ENCODE measurements around the gene TMEM178B. TPM values are rescaled to one million over a fixed set of nuclear protein-coding genes. Genes with fewer than 3 reads are reported as not detected.

Gene TMEM178B
- polyA plus RNA-seq, 1 of the 3 experiments (the other 2 are of a cell fraction): 0.20 TPM

GRCh38 chr7:141113131-141113530 is 39.3 kb downstream of the TMEM178B start:
- DNase-seq: no peak
- H3F3A ChIP-seq (replicated peaks; ENCODE audit: insufficient read depth): no peaks in the 10 kb centered on the region
- no peaks in the 10 kb centered on the region for H3K27me3 ChIP-seq (ENCODE audit: insufficient read depth)
- CTCF ChIA-PET: interaction anchor here (0.7 to 2.0 kb wide), 6 partner anchors 17 to 537 kb away, joined by 3 to 5 read pairs (median 3); partner anchors contain the start of gene MRPS33
- H3K79me2 ChIP-seq (ENCODE audit: insufficient read depth): no peaks in the 10 kb centered on the region
- POLR2A ChIA-PET: no interaction called here
- 19% methylated on average over 1 of the region's 1 CpG for WGBS (ENCODE audit: low lambda C conversion rate)
- H3K4me3 ChIP-seq (ENCODE audit: low read depth in 2 of 2, low read length in 1 of 2): no peak overlapping the region
- H3K9me2 ChIP-seq: 0 out of 2 replicates have a peak, but pooled peaks cover 5% of the 10 kb centered on the region
- H4K20me1 ChIP-seq (ENCODE audit: insufficient read depth): no peaks in the 10 kb centered on the region
- H3K36me3 ChIP-seq (replicated peaks in 1 of 2; ENCODE audit: control insufficient read depth in 1 of 2, insufficient read depth in 2 of 2, low read length in 1 of 2): no peaks in the 10 kb centered on the region
- H3K27ac ChIP-seq (ENCODE audit: low read depth in 2 of 2, low read length in 1 of 2): no peak overlapping the region
- no peak overlapping the region for H2AFZ ChIP-seq (ENCODE audit: low read depth)
- H3K9me3 ChIP-seq: no peaks in the 10 kb centered on the region
- peaks cover 0 to 15% of the 10 kb centered on the region in 2 experiments; a peak in 2 of 4 replicates for H3K4me1 ChIP-seq (ENCODE audit: control insufficient read depth in 1 of 2, insufficient read depth in 2 of 2, low read depth in 1 of 2, low read length in 1 of 2)
- H3K9ac ChIP-seq: no peak overlapping the region
- H3K4me2 ChIP-seq: no peak overlapping the region
- TF ChIP-seq ZBTB33 (IDR thresholded peaks at IDR 0.05; ENCODE audit: borderline replicate concordance, low read depth): no peak
- no peak for TF ChIP-seq CHD2 (IDR thresholded peaks at IDR 0.05; ENCODE audit: low read length, partially characterized antibody)
- TF ChIP-seq USF2 (IDR thresholded peaks at IDR 0.05; ENCODE audit: borderline replicate concordance, low read depth, low read length): no peak
- TF ChIP-seq TEAD4 (IDR thresholded peaks at IDR 0.05; ENCODE audit: borderline replicate concordance, insufficient read depth): no peak
- TF ChIP-seq MXI1 (IDR thresholded peaks at IDR 0.05; ENCODE audit: low read depth, low read length): no peak
- TF ChIP-seq GABPA (IDR thresholded peaks at IDR 0.05; ENCODE audit: low read depth): no peak
- TF ChIP-seq MAX (IDR thresholded peaks at IDR 0.05; ENCODE audit: low read depth): no peak
- no peak for TF ChIP-seq NFIC (IDR thresholded peaks at IDR 0.05; ENCODE audit: borderline replicate concordance)

- ChIA-PET CTCF (interaction anchor here (0.7 to 2.0 kb wide), 10 partner anchors 13 to 536 kb away, joined by 3 to 7 read pairs (median 4); partner anchors contain the start of gene MRPS33), POLR2A (interaction anchor here (0.8 kb wide), 1 partner anchor 99 kb away, joined by 3 read pairs; the partner anchor contains the start of gene MRPS33)
- H3K4me3 ChIP-seq (ENCODE audit: low read depth in 2 of 2, low read length in 1 of 2): no peak overlapping the region
- no peak for TF ChIP-seq EP300 (IDR thresholded peaks at IDR 0.05; ENCODE audit: borderline replicate concordance in 1 of 2, low read depth in 1 of 2, low read length in 1 of 2)
- peak; percentile 46; the same call in 1 of the 2 replicates for TF ChIP-seq FOXJ3 (CRISPR knock-in tag; IDR thresholded peaks at IDR 0.05)
- TF ChIP-seq GATA2 (CRISPR knock-in tag; IDR thresholded peaks at IDR 0.05): peak; percentile 85
- no peak for TF ChIP-seq MXI1 (IDR thresholded peaks at IDR 0.05; ENCODE audit: low read depth, low read length)
- TF ChIP-seq EZH2phosphoT487 (IDR thresholded peaks at IDR 0.05; ENCODE audit: borderline replicate concordance, low read depth): no peak
- no peak for TF ChIP-seq JUND (IDR thresholded peaks at IDR 0.05)
- no peak for TF ChIP-seq RXRA (IDR thresholded peaks at IDR 0.05; ENCODE audit: borderline replicate concordance, low read depth)
- no peak for TF ChIP-seq TAF1 (IDR thresholded peaks at IDR 0.05; ENCODE audit: borderline replicate concordance, low read depth, low read length)
- TF ChIP-seq CHD2 (IDR thresholded peaks at IDR 0.05; ENCODE audit: low read length, partially characterized antibody): no peak
- no peak for TF ChIP-seq RCOR1 (IDR thresholded peaks at IDR 0.05; ENCODE audit: low read length)
- TF ChIP-seq GABPA (IDR thresholded peaks at IDR 0.05; ENCODE audit: low read depth): no peak
- no peak for TF ChIP-seq USF2 (IDR thresholded peaks at IDR 0.05; ENCODE audit: borderline replicate concordance, low read depth, low read length)
- no peak for TF ChIP-seq MAX (IDR thresholded peaks at IDR 0.05; ENCODE audit: low read depth)
- no peak for TF ChIP-seq RFX5 (IDR thresholded peaks at IDR 0.05; ENCODE audit: low read length)
- TF ChIP-seq FOSL2 (IDR thresholded peaks at IDR 0.05; ENCODE audit: borderline replicate concordance, low read depth): no peak
- no peak for TF ChIP-seq PBX3 (IDR thresholded peaks at IDR 0.05)
- H3F3A ChIP-seq (replicated peaks; ENCODE audit: insufficient read depth): no peaks in the 10 kb centered on the region
- H3K79me2 ChIP-seq (ENCODE audit: insufficient read depth): no peaks in the 10 kb centered on the region
- WGBS (ENCODE audit: low lambda C conversion rate): 7% methylated on average over 2 of the region's 2 CpGs
- peaks cover 0 to 19% of the 10 kb centered on the region in 2 experiments; a peak in 2 of 4 replicates for H3K4me1 ChIP-seq (ENCODE audit: control insufficient read depth in 1 of 2, insufficient read depth in 2 of 2, low read depth in 1 of 2, low read length in 1 of 2)
- H3K9me3 ChIP-seq: no peaks in the 10 kb centered on the region
- H3K27me3 ChIP-seq (ENCODE audit: insufficient read depth): no peaks in the 10 kb centered on the region
- H3K36me3 ChIP-seq (replicated peaks in 1 of 2; ENCODE audit: control insufficient read depth in 1 of 2, insufficient read depth in 2 of 2, low read length in 1 of 2): no peaks in the 10 kb centered on the region
- no peak overlapping the region for H3K9ac ChIP-seq
- peak overlapping the region in 1 of 2 experiments; percentile 24; a peak in 2 of 4 replicates for H3K27ac ChIP-seq (ENCODE audit: low read depth in 2 of 2, low read length in 1 of 2)
- H3K9me2 ChIP-seq: 0 out of 2 replicates have a peak, but pooled peaks cover 5% of the 10 kb centered on the region
- peak; percentile 61 for DNase-seq
- no peaks in the 10 kb centered on the region for H4K20me1 ChIP-seq (ENCODE audit: insufficient read depth)
- no peak overlapping the region for H3K4me2 ChIP-seq
- no peak overlapping the region for H2AFZ ChIP-seq (ENCODE audit: low read depth)
Measured at GRCh38 chr7:141114029-141114664, 40.3 kb downstream of the TMEM178B start.

Data from SK-N-SH (cell line).